ENCODE results near the gene ERN2.
"Not testable (repeated sequence)": the region's sequence is repeated elsewhere in the genome, so short reads cannot be mapped to it uniquely, and the experiment has no call there.

Gene ERN2

GRCh38 chr16:23712976-23713375 is at the start of gene ERN2:
ERN2 (minus strand) TSS chr16:23713222; CDS start chr16:23713187, 35 bp downstream.
- DNase-seq = no peak

DNA sequence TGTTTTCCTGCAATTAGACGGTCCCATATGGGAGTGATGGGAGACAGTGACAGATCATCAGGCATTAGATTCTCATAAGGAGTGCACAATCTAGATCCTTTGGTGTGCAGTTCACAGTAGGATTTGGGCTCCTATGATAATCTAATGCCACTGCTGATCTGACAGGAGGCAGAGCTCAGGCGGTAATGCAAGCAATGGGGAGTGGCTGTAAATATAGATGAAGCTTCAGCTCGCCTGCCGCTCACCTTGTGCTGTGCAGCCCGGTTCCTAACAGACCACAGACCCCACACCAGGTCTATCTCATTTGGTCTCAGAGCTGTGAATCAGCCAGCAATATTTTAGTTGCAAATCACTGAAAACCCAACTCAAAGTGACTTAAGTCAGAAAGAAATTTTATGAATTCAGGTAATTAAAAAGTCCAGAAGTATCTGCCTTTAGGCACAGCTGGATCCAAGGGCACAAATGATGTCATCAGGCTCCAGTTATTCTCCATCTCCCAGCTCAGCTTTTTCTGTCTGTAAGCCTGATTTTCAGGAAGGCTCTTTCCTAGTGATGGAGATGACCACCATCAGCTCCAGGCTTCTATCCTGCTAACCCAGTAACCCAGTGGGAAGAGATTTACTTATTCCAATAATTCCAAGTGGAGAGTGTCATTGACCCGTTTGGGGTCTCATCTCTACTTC is 45.1 kb upstream of the ERN2 start:
- DNase-seq = no peak

DNA sequence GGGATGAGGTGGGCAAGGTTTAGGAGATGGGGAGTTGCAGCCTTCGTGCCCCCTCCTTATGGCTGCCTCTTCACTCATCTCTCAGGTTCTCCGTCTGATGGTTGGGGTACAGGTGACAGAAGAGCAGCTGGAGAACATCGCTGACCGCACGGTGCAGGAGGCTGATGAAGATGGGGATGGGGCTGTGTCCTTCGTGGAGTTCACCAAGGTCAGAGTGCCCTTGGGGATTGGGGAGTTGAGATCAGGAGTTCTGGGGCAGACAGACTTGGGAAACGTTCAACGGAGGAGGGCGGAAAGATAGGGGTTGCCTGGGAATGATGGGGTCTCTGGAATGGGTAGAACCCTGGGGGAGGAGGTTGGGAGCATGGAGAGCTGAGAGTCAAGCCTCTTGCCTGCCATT is 44.1 kb upstream of the ERN2 start:
- no peak for DNase-seq

GRCh38 chr16:23755484-23755809 is 42.4 kb upstream of the ERN2 start:
- no peak for DNase-seq

GRCh38 chr16:23754594-23755483 is 41.8 kb upstream of the ERN2 start, which contains the start of gene CHP2:
CHP2 (plus strand) TSS chr16:23755026; CDS start chr16:23755050, 24 bp downstream.
- DNase-seq = no peak

DNA sequence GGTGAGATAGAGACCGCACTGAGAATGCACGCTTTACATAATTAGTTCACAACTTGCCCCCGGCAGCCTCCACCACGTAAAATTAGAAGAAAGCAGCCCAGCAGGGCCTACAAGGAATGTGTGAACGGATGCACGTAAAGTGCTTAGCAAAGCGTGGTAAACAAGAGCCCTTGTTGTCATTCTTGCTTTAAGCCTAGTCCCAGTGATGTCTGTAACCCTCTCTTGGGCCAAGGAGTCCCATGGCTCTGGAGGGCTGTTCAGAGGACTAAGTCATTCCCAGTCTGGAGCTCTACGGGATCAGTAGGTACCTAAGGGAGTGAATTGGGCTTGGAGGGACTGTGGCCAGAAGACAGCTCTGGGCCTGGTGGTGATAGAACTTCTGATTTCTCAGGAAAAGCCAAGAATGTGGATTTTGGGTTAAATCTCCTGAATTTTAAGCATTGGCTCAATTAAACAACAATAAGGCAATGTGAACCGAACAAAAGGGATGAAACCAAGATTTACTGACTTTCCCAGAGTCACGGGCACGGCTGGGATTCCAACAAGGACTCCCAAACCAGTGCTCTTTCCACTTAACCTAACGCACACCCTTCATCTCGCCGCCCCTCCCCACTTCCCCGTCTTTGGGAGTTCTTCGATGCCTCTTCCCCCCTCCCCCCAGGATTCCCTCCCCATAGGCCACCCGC is 41.0 kb upstream of the ERN2 start:
- DNase-seq = no peak

- DNase-seq = not testable (repeated sequence)
Observed at GRCh38 chr16:23751053-23751452, 38.0 kb upstream of the ERN2 start.

GRCh38 chr16:23748630-23749029 is 35.6 kb upstream of the ERN2 start:
- DNase-seq = no peak

DNA sequence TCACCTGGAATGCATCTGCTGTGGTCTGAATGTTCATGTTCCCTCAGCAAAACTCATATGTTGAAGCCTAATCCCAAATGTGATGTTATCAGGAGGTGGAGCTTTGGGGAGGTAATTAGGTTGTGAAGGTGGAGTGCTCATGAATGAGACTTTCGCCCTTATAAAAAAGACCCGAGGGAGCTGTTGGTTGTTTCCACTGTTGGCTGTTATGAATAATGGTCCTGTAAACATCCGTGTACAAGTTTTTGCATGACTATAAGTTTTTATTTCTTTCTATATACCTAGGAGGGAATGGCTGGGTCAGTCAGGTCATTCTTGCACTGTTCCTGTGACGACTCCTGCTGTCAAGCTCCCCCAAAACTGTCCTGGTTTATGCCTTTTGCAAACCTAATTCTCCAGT is 32.2 kb upstream of the ERN2 start:
- DNase-seq = no peak

GRCh38 chr16:23742766-23743165 is 29.7 kb upstream of the ERN2 start:
- no peak for DNase-seq

- DNase-seq = no peak
Observed at GRCh38 chr16:23741675-23742303, 28.8 kb upstream of the ERN2 start.

DNA sequence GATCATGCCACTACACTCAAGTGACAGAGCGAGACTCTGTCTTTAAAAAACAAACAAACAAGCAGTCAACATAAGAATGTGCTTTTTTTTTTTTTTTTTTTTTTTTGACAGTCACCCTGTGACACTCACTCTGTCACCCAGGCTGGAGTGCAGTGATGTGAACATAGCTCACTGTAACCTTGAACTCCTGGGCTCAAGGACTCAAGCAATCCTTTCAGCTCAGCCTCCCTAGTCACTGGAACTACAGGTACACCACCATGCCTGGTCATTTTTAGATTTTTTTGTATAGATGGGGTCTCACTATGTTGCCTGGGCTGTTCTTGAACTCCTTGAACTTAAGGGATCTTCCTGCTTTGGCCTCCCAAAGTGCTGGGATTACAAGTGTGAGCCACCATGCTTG is 26.5 kb upstream of the ERN2 start:
- DNase-seq = no peak

DNA sequence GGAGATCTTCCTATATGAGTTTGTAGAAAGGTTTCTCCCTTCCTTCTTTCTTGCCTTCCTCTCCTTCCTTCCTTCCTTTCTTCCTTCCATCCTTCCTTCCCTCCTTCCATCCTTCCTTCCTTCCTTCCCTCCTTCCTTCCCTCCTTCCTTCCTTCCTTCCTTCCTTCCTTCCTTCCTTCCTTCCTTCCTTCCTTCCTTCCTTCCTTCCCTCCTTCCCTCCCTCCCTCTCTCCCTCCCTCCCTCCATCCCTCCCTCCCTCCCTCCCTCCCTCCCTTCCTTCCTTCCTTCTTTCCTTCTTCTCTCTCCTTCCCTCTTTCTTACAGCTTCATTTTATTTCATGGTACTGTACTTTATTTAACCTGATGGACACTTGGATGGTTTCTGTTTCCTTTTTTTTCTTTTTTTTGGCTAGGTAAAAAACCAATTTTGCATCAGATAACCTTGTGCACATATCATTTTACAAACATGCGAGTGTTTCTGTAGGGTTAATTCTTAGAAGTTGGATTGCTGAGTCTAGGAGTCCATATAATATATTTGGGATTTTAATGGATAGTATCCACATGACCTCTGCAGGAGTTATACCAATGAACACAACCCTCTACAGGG is 24.5 kb upstream of the ERN2 start:
- DNase-seq = not testable (repeated sequence)

- no peak for DNase-seq
Observed at GRCh38 chr16:23734176-23734893, 21.3 kb upstream of the ERN2 start.

- DNase-seq = peak in 1 of 2 experiments; percentile 45
Observed at GRCh38 chr16:23729503-23730424, 16.7 kb upstream of the ERN2 start.

DNA sequence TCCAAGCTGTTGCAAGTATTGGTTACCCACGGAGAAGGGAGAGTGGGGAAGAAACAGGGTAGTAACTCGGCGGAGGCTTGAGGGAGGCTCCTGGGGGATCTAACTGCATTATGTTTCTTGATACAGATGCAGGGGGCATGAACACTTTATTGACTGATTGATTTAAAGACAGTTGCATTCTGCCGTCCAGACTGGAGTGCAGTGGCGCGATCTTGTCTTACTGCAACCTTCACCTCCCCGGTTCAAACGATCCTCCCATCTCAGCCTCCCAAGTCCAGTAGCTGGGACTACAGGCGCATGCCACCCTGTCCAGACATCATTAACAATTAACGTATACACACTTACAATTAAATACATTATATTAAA is 15.1 kb upstream of the ERN2 start:
- DNase-seq = no peak

DNA sequence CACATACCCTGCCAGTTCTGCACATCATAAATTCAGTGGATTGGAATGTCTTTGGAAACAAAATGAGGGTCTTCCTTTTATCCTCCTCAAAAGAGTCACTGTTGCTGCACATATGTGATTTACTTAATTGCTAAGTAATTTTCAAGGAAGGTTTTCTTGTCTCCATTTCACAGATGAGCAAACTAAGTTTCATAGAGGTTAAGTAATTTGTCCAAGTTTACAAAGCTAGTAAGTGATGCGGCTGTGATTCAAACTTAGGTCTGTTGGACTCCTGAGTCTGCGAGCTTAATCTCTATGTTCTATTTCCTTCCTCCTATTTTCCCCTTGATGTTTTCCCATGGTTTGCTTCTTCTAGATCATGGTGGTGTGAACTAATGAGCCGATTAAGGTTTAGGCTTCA is 13.7 kb upstream of the ERN2 start:
- DNase-seq = no peak

DNA sequence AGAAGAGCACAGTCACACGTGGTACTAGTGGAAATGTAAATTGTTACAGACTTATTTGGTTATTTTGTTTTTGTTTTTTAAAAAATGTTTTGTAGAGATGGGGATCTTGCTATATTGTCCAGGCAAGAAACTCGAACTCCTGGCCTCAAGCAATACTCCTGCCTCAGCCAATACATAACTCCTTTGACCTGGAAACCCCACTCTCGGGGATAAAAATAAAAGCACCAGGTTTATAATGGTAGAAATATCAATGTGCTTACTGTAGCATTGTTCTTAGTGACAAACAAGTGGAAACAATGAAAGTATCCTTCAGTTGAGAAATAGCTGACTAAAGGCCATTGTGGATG is 11.7 kb upstream of the ERN2 start:
- no peak for DNase-seq

- no peak for DNase-seq
Observed at GRCh38 chr16:23724096-23724784, 11.2 kb upstream of the ERN2 start.

DNA sequence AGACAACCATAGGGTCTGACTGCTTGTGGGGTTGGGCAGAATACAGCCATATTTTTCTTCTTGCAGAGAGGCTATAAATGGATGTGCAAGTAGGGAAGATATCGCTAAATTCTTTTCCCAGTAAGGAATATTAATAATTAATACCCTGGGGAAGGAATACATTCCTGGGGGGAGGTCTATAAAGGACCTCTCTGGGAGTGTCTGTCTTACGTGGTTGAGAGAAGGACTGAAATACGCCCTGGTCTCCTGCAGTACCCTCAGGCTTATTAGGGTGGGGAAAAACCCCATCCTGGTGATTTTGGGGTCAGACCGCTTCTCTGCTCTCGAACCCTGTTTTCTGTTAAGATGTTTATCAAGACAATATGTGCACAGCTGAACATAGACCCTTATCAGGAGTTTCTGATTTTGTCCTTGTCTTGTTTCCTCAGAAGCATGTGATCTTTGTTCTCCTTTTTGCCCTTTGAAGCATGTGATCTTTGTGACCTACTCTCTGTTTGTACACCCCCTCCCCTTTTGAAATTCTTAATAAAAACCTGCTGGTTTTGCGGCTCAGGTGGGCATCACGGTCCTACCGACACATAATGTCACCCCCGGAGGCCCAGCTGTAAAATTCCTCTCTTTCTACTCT is 9.7 kb upstream of the ERN2 start:
- DNase-seq = not testable (repeated sequence)
